SK-N-SH treated with all-trans-retinoic acid at 6 μM for 48 hours (cell line): ENCODE results near the gene CADM2.

Experiments used
- ATAC-seq: fragments of 200-7000 bp; cut with Tn5 transposase; 3 replicates; pipeline ENCODE4 v1.9.1; 2020; ENCODE audit warnings: mild to moderate bottlenecking, moderate library complexity
- ARNTL ChIP-seq: fragments of 450-650 bp; formaldehyde crosslinking; IDR thresholded peaks from 2 replicates; pipeline ENCODE4 v1.5.0; 2020; ENCODE audit warnings: low read depth, mild to moderate bottlenecking, moderate library complexity, borderline replicate concordance
- CREB5 ChIP-seq: fragments of 250-450 bp; sonication (Bioruptor Pico); IDR thresholded peaks from 2 replicates; pipeline ENCODE4 v1.5.1; 2020; ENCODE audit warnings: low read depth, mild to moderate bottlenecking, moderate library complexity
- CSDC2 ChIP-seq: fragments of 250-450 bp; sonication (Bioruptor Pico); IDR thresholded peaks from 2 replicates; pipeline ENCODE4 v1.5.0; 2020; ENCODE audit warnings: mild to moderate bottlenecking, moderate library complexity
- ESRRG ChIP-seq: fragments of 250-450 bp; sonication (Bioruptor Pico); IDR thresholded peaks from 2 replicates; pipeline ENCODE4 v1.6.1; 2021; ENCODE audit warnings: mild to moderate bottlenecking
- GLIS3 ChIP-seq: fragments of 250-450 bp; sonication (Bioruptor Pico); IDR thresholded peaks from 2 replicates; pipeline ENCODE4 v1.5.0; 2020; ENCODE audit warnings: mild to moderate bottlenecking, moderate library complexity
- ISL1 ChIP-seq: fragments of 250-450 bp; sonication (Bioruptor Pico); IDR thresholded peaks from 2 replicates; pipeline ENCODE4 v2.1.2; 2022; ENCODE audit warnings: mild to moderate bottlenecking, moderate library complexity
- OSR1 ChIP-seq: fragments of 250-450 bp; sonication (Bioruptor Pico); IDR thresholded peaks from 2 replicates; pipeline ENCODE4 v1.8.0; 2022; ENCODE audit warnings: moderate library complexity, mild to moderate bottlenecking, inconsistent platforms
- PATZ1 ChIP-seq: fragments of 250-450 bp; sonication (Bioruptor Pico); IDR thresholded peaks from 2 replicates; pipeline ENCODE4 v1.8.0; 2020; ENCODE audit warnings: mild to moderate bottlenecking, moderate library complexity, borderline replicate concordance
- POU6F1 ChIP-seq: fragments of 250-450 bp; sonication (Bioruptor Pico); IDR thresholded peaks from 2 replicates; pipeline ENCODE4 v1.8.0; 2021; ENCODE audit warnings: low read depth, mild to moderate bottlenecking, moderate library complexity, borderline replicate concordance
- PPARA ChIP-seq: fragments of 250-450 bp; sonication (Bioruptor Pico); IDR thresholded peaks from 2 replicates; pipeline ENCODE4 v1.5.0; 2020; ENCODE audit warnings: mild to moderate bottlenecking, borderline replicate concordance
- RARB ChIP-seq: fragments of 250-450 bp; sonication (Bioruptor Pico); IDR thresholded peaks from 2 replicates; pipeline ENCODE4 v1.8.0; 2021; ENCODE audit warnings: mild to moderate bottlenecking, moderate library complexity
- SNAI2 ChIP-seq: fragments of 250-450 bp; sonication (Bioruptor Pico); IDR thresholded peaks from 2 replicates; pipeline ENCODE4 v1.5.0; 2020; ENCODE audit warnings: mild to moderate bottlenecking, moderate library complexity
- TCF4 ChIP-seq: fragments of 250-450 bp; sonication (Bioruptor Pico); IDR thresholded peaks from 2 replicates; pipeline ENCODE4 v1.8.0; 2021; ENCODE audit warnings: mild to moderate bottlenecking, moderate library complexity, borderline replicate concordance
- TOX ChIP-seq: fragments of 250-450 bp; sonication (Bioruptor Pico); IDR thresholded peaks from 2 replicates; pipeline ENCODE4 v1.8.0; 2021; ENCODE audit warnings: mild to moderate bottlenecking, moderate library complexity, borderline replicate concordance
- ZC3H10 ChIP-seq: fragments of 250-450 bp; sonication (Bioruptor Pico); IDR thresholded peaks from 2 replicates; pipeline ENCODE4 v1.5.1; 2021; ENCODE audit warnings: mild to moderate bottlenecking, moderate library complexity
- ZFP30 ChIP-seq: fragments of 450-650 bp; formaldehyde crosslinking; IDR thresholded peaks from 2 replicates; pipeline ENCODE4 v1.5.0; 2022; ENCODE audit warnings: mild to moderate bottlenecking, moderate library complexity
- ZNF565 ChIP-seq: fragments of 450-650 bp; formaldehyde crosslinking; conservative IDR thresholded peaks from 2 replicates; pipeline ENCODE4 v1.5.0; 2020; ENCODE audit warnings: low read depth, mild to moderate bottlenecking, moderate library complexity
- ZNF70 ChIP-seq: fragments of 450-650 bp; formaldehyde crosslinking; IDR thresholded peaks from 2 replicates; pipeline ENCODE4 v1.5.0; 2020; ENCODE audit warnings: mild to moderate bottlenecking, moderate library complexity
- ZNF8 ChIP-seq: fragments of 450-650 bp; formaldehyde crosslinking; IDR thresholded peaks from 2 replicates; pipeline ENCODE4 v1.5.0; 2020; ENCODE audit warnings: mild to moderate bottlenecking, moderate library complexity

Gene CADM2

GRCh38 chr3:85592256-85592655 is 633.5 kb downstream of the CADM2 start:
- TF ChIP-seq SNAI2 (CRISPR knock-in tag) = no peak
- TF ChIP-seq RARB (CRISPR knock-in tag) = no peak
- TF ChIP-seq POU6F1 (CRISPR knock-in tag) = no peak
- no peak for TF ChIP-seq ZNF70 (CRISPR knock-in tag)
- TF ChIP-seq PATZ1 (CRISPR knock-in tag) = no peak
- ATAC-seq = no peak

GRCh38 chr3:85594676-85595075 is 635.9 kb downstream of the CADM2 start:
- TF ChIP-seq TCF4 (CRISPR knock-in tag) = no peak
- TF ChIP-seq OSR1 (CRISPR knock-in tag) = no peak
- no peak for TF ChIP-seq ZC3H10 (CRISPR knock-in tag)
- TF ChIP-seq, all 23 proteins: peak for 0
- ATAC-seq = no peak

- TF ChIP-seq ZNF8 (CRISPR knock-in tag) (no peak), ZNF565 (CRISPR knock-in tag) (no peak), POU6F1 (CRISPR knock-in tag) (no peak), ISL1 (no peak)
- TF ChIP-seq, all 23 proteins: peak for 0
Measured at GRCh38 chr3:85603378-85603777, 644.6 kb downstream of the CADM2 start.

GRCh38 chr3:85604641-85605040 is 645.9 kb downstream of the CADM2 start:
- no peak for TF ChIP-seq POU6F1 (CRISPR knock-in tag)
- TF ChIP-seq ZNF8 (CRISPR knock-in tag) = no peak
- TF ChIP-seq PATZ1 (CRISPR knock-in tag) = no peak
- TF ChIP-seq CREB5 (CRISPR knock-in tag) = no peak
- TF ChIP-seq TOX (CRISPR knock-in tag) = no peak
- TF ChIP-seq GLIS3 = no peak
- no peak for TF ChIP-seq ZFP30 (CRISPR knock-in tag)
- no peak for TF ChIP-seq TCF4 (CRISPR knock-in tag)
- TF ChIP-seq CSDC2 (CRISPR knock-in tag) = no peak
- no peak for ATAC-seq

More at GRCh38 chr3:85603378-85603777, 644.6 kb downstream of the CADM2 start:
- ATAC-seq = no peak

GRCh38 chr3:85605066-85605465 is 646.3 kb downstream of the CADM2 start:
- TF ChIP-seq PPARA (CRISPR knock-in tag) (no peak), PATZ1 (CRISPR knock-in tag) (no peak), GLIS3 (no peak), ESRRG (CRISPR knock-in tag) (no peak), ARNTL (CRISPR knock-in tag) (no peak), CREB5 (CRISPR knock-in tag) (no peak)
- no peak for ATAC-seq
